ENCODE data around the gene TMEM72. TPM values are rescaled to one million over a fixed set of nuclear protein-coding genes. Genes with fewer than 3 reads are reported as not detected.
A peak's percentile ranks its signal among the peaks of the same experiment; 100 is the strongest.

The TMEM72 gene
- total RNA-seq, 1 donor from 2014 or later, result not detected

- Mint-ChIP-seq H3K4me1 (peaks cover 69% of the 10 kb centered on the region), H3K9me3 (no peaks in the 10 kb centered on the region), H3K27me3 (no peaks in the 10 kb centered on the region), H3K36me3 (ENCODE audit: low read depth) (no peaks in the 10 kb centered on the region), H3K27ac (no peak overlapping the region), H3K4me3 (no peak overlapping the region)
- ATAC-seq (ENCODE audit: low read depth) (no peak), DNase-seq (no peak)
- intact Hi-C loops (cut with micrococcal nuclease), result loop anchor here (5.0 kb wide), 1 partner anchor 1057 kb away; no protein-coding TSS in a partner anchor
- ChIA-PET CTCF (interaction anchor here (0.7 kb wide), 1 partner anchor 37 kb away, joined by 3 read pairs; no protein-coding TSS in a partner anchor), POLR2A (interaction anchor here (0.9 kb wide), 1 partner anchor 11 kb away, joined by 3 read pairs; the partner anchor contains the start of gene RASSF4)
- no peak for TF ChIP-seq CTCF (IDR thresholded peaks at IDR 0.05)
These were observed 58.7 kb downstream of the TMEM72 start for GRCh38 chr10:44969854-44970253.

- Mint-ChIP-seq H3K9me3 (no peaks in the 10 kb centered on the region), H3K4me1 (peaks cover 59% of the 10 kb centered on the region), H3K36me3 (ENCODE audit: low read depth) (no peaks in the 10 kb centered on the region), H3K27me3 (no peaks in the 10 kb centered on the region), H3K4me3 (no peak overlapping the region), H3K27ac (peak overlapping the region; percentile 37)
- CTCF ChIA-PET, result no interaction called here
- DNase-seq, result no peak
- no peak for ATAC-seq (ENCODE audit: low read depth)
- no peak for TF ChIP-seq CTCF (IDR thresholded peaks at IDR 0.05)
- intact Hi-C loops (cut with micrococcal nuclease), result no loop called here
- POLR2A ChIA-PET, result interaction anchor here (0.9 kb wide), 1 partner anchor 12 kb away, joined by 3 read pairs; the partner anchor contains the start of gene RASSF4
These were observed 59.8 kb downstream of the TMEM72 start for GRCh38 chr10:44970812-44971395.

DNA sequence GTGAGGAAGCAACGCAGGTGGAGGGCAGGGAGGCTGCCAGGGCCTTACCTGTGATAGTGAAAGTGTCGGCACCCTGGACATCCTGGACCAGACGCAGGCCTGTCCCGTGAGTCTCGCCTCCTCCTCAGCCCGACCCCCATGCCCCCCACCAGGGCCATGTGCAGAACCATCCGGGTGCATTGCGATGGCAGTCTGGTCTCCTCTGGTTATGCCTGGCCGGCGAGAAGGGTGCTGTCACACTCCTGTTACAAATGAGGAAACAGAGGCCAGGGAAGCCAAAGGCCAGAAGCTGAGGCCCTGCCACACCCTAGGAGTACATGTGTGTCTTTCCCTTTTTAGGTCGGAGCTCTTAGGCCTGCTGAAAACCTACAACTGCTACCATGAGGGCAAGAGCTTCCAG lies 60.3 kb downstream of the TMEM72 start:
- Mint-ChIP-seq H3K4me3 (no peak overlapping the region), H3K36me3 (ENCODE audit: low read depth) (no peaks in the 10 kb centered on the region), H3K27me3 (no peaks in the 10 kb centered on the region), H3K9me3 (no peaks in the 10 kb centered on the region), H3K27ac (no peak overlapping the region), H3K4me1 (peaks cover 53% of the 10 kb centered on the region)
- intact Hi-C loops (cut with micrococcal nuclease), result no loop called here
- no peak for TF ChIP-seq CTCF (IDR thresholded peaks at IDR 0.05)
- ChIA-PET POLR2A (no interaction called here), CTCF (no interaction called here)
- no peak for ATAC-seq (ENCODE audit: low read depth)
- no peak for DNase-seq

DNA sequence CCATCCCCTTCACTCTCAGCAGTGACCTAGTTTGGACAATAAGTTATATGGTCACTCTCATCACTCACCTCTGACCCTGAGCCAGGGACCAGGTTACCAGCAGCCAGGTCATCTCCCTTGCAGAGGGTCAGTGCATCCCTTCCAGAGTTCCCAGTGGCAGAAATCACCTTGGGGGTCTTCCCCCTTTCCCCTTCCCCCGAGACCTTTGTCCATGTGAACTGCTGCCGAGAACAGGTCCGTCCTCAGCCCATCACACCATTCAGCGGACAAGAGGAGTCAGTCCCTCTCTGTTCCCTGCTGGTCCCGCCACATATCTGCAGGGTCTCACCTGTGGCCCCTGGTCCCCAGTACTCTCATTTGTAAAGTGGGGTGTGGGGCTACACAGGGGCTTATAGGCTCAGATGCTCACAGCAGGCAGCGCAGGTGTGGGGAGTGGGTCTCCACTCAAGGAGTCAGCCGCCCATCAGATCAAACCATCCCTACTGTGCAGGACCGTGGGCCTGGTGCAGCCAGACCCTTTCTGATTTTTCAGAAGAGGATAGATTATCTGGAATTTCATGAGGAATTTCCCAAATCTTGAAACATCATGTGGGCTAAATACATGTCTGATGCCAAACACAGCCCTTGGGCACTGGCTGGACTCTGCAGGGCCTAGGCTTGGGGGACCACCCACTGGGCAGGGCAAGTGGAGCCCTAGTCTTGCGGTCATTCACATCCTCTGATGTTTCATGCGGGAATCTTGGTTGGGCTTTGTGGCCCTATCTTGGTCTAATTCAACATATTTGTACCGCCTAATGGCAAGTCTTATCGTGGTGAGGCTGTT lies 61.0 kb downstream of the TMEM72 start:
- intact Hi-C loops (cut with micrococcal nuclease), result no loop called here
- Mint-ChIP-seq H3K27me3 (no peaks in the 10 kb centered on the region), H3K4me3 (no peak overlapping the region), H3K27ac (no peak overlapping the region), H3K36me3 (ENCODE audit: low read depth) (no peaks in the 10 kb centered on the region), H3K4me1 (peaks cover 49% of the 10 kb centered on the region), H3K9me3 (no peaks in the 10 kb centered on the region)
- ChIA-PET POLR2A (interaction anchor here (1.3 to 2.5 kb wide), 2 partner anchors 8 to 29 kb away, joined by 7 to 20 read pairs; partner anchors contain the start of gene ZNF22), CTCF (interaction anchor here (1.3 to 2.6 kb wide), 2 partner anchors 35 to 40 kb away, joined by 4 to 39 read pairs; no protein-coding TSS in a partner anchor)
- no peak for TF ChIP-seq CTCF (IDR thresholded peaks at IDR 0.05)
- no peak for ATAC-seq (ENCODE audit: low read depth)
- no peak for DNase-seq

GRCh38 chr10:44972874-44973306 lies 61.8 kb downstream of the TMEM72 start:
- ChIA-PET CTCF (interaction anchor here (0.8 to 2.6 kb wide), 4 partner anchors 9 to 41 kb away, joined by 4 to 39 read pairs (median 6); partner anchors contain the start of gene ZNF22), POLR2A (interaction anchor here (1.3 to 2.5 kb wide), 3 partner anchors 9 to 39 kb away, joined by 7 to 20 read pairs (median 12); partner anchors contain the start of gene ZNF22)
- H3K27ac Mint-ChIP-seq, result no peak overlapping the region
- peaks cover 42% of the 10 kb centered on the region for H3K4me1 Mint-ChIP-seq
- peak overlapping the region; percentile 80 for H3K4me3 Mint-ChIP-seq
- no peak for DNase-seq
- no peaks in the 10 kb centered on the region for H3K9me3 Mint-ChIP-seq
- TF ChIP-seq CTCF (IDR thresholded peaks at IDR 0.05), result no peak
- intact Hi-C loops (cut with micrococcal nuclease), result no loop called here
- no peaks in the 10 kb centered on the region for H3K27me3 Mint-ChIP-seq
- H3K36me3 Mint-ChIP-seq (ENCODE audit: low read depth), result no peaks in the 10 kb centered on the region
- ATAC-seq (ENCODE audit: low read depth), result no peak

All from activated B cell treated with CpG ODN at 0.5 μM for 24 hours (primary cell).